HG02623 (cell line): ENCODE measurements around the gene PLCB4.

ENCODE experiments used
- ATAC-seq: cut with Tn5 transposase; IDR thresholded peaks from one replicate; pipeline ENCODE4 v1.9.1; 2021; ENCODE audit warnings: moderate library complexity; ENCODE audit not compliant: unreplicated experiment

Gene PLCB4

DNA sequence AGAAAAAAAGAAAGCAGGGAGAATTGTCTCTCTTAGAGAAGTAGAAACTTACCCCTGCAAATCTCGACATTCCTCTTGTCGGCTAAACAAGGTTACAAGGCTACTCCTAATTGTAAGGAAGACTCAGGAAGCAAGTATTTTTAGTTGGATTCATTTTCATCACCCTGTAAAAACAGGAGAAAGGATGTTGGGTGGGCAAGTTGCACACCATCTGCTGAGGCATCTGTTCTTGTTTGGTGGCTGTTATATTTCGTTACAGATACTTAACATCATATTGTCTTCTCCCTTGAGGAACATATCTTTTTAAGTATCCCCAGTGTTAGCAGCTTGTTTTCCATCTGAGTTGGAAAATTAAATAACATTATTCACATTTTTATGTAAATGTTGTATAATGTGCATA, 187.5 kb downstream of the PLCB4 start:
- ATAC-seq: no peak

DNA sequence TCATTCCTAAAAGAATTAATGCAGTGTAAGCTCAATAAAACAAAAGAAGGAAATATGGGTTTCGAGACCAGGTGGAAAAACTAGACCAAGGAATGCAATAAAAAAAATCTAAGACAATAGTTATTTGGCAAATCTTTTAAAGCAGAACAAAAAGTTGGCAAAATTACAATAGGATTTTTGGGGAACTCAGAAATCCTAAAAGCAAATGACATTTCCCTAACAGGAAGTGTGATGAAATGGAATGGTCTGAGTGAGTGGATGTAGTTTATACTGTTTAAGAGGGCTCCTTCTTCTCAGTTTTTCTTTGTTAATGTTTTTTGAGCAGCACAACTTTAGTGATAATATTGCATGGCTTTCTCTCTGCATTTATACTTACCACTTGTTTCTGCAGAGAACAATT, 190.0 kb downstream of the PLCB4 start:
- no peak for ATAC-seq

DNA sequence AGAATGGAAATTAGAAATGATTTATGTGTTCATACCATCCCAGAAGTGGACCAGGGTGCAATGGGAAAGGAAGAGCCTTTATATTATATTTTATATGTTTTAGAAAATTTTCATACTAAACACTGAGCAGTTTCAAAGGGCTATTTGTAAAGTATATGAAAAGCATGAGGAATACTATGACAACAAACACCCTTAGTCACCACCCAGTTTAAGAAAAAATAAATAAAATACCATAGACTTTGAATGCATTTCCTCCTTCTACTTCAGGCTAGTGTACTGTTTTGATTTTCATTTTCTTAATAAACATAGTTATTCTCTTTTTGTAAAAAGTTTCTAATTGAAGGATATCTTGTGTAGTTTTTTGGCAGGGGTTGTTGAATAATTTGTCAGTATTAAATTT, 191.1 kb downstream of the PLCB4 start:
- no peak for ATAC-seq

DNA sequence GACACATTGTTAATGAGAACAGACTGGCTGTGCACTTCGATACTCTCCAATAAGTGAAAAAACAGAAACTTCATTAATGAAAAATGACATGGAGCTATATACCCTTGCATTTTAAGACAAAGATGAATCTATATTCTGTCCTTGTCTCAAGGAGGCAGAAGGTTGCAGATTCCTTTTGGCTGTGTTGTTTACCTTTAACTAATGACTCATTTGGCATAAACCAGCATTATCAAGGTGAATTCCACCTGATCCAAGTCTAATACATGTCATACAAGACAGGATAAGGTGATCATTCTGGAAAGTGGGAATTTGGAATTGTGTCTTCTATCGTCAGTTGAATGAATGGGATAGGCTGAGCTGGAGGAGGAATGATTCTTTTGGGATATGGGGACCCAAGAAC, 192.9 kb downstream of the PLCB4 start:
- no peak for ATAC-seq

DNA sequence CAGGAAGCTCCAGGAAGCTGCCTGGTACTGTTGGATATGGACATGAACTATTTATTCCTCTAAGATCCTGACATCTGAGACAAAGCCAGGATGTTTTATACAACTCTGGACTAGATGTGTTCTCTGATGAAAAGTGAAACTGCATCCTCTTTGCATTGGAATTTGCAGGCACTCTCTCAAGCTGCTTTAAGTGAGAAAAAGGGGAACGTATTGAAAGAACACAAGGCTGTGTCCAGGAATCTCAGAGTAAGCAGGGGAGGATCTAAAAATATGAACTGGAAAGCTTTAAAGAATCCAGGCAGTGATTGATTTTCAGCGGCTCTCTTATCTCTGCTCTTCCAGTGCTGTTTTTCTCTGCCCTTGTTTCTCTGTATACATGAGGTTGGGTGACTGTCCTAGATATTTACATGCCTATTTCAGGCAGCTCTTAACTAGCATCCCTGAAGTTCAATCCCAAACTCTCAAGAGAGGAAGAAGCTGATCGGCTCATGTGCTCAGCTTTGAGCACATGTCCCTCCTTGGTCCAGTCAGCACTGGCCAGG, 193.8 kb downstream of the PLCB4 start:
- no peak for ATAC-seq

DNA sequence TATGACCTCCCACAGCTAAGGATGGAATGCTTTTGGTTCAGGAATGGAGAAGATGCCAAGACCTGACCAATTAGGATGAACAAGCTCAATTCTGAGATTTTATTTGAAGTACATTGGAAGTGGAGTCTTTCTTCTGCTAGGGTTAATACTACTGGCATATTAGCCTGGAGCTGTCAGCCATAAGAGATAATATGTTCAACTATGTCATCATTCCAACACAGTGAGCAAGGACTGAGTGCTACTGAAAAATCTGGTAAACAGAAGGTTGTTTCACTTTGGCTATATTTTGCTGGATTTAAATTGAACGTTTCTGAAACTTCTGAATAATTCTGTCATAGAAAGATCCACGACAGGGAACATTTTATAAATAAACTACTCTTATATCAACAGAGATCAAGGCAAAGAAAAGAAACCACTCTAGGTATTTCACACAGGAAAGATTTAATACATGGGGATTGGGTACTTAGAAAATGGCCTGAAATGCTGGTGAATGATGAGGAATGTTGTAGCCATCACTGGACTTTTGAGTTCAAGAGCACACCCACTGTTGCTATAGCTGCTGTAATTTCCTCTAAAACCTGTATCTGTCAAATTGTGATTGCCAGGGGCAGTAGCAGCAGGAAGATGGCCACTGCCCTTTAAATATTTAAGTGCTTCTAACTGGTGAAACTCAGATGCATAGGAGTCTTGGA, 200.5 kb downstream of the PLCB4 start:
- ATAC-seq: no peak

DNA sequence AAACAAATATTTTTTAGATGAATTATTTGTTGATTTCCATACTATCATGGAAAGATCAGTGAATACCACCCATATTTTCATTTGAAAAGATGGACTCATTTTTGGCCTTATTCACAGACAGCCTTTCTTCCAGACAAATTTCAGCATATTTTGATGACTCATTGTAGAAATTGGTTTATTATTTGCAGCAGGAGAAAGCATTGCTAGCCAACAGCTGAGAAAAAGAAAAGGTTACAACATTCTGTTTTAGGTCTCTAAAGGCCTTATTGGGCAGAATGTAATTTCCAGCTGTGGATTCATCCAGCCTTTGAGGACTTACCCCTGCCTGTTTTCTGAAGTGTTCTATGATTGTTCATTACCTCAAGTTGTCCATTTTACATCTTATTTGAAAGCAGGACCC, 201.9 kb downstream of the PLCB4 start:
- ATAC-seq: no peak

DNA sequence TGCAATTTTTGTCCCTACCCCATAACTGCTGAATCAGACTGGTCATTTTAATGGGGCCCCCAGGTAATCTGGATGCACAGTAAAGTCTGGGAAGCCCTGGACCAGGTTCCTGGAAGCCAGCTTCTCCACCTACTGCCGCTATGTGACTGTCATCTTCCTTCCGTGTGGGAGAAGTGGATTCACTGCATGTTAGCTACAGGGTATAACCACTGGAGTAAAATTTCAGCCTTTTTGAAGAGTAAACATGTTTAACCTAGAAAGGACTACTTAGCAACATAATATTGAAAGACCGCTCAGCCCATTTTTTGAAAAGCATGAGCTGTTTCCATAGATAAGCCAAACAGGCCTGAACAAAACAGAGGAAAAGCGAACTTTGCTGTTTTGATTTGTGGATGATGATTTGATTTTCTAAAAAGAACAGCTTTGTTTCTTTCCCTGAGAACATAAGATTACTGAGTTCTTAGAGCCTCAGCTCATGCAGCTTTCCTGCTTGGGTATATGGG, 208.1 kb downstream of the PLCB4 start:
- no peak for ATAC-seq

DNA sequence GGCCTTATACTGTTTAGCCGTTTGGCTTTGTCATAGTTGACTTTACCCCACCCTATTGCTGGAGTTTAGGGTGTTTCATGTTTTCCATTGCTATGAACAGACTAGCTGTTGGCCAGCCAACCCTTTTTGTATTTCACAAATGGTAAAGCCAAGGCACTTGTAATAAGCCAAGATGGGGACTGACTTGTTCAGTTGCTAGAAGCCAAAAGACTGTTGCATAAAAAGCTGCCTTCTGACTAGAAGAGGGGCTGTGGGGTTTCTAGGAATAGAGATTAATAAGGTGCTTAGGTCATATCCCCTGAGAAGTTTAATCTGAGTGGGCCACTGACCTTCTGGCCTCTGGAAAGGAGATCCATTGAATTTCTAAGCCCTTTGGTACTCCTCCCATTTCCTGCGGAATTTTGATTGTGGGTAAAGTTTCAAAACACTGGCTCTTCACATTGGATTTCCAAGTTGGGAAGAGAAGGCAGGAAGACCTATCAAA, 211.1 kb downstream of the PLCB4 start:
- no peak for ATAC-seq

DNA sequence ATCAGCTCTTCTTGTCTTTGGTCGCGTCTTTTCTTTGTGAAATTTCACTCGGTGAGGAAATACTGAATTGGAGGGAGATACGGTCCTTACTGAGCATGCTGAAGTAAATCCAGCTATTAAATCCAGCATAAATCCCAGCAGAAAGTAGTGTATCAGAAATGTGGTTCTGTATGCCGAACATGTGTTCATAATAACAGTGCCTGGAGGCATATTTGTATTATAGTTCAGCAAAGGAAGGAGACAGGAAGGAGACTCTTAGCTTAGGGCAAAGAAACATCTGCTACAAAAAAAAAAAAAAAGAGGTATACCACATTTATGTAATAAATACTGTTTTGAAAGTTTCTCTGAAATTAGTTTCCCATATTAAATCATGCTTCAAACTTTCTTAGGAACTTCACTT, 211.8 kb downstream of the PLCB4 start:
- ATAC-seq: no peak

DNA sequence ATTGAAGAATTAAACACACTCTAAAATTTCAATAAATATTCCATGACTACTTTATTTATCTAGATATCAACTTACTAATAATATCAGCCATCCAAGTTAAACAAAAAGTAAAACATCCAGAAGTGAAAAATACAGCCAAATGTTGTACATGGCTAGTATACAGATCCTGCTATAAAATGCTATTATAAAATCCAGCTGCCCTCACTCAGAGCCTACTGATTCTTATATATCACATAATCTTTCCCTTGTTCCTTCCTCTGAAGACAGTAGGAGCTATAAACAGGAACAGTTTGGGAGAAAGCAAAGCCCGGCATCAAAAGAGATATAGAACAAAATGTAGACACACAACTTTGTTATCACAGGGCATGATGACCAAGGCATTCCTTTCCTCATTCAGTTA, 212.9 kb downstream of the PLCB4 start:
- ATAC-seq: no peak

DNA sequence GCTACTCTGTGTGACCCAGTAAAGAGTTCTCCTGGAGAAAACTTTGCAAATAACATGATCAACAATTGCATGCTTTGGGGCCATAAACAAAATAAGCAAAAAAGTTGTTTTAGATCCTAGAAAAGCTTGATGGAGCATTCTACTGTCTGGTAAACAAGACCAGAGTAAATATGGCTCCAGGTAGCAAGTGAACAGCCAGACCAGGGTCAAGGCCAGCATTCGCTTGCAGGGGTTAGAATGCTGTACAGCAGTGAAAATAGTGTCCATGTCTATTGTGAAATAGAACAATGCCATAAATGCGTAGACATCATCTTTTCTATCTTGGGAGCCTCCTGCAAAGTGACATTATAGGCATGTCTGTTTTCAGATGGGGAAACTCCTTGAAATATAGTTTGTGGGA, 216.7 kb downstream of the PLCB4 start:
- no peak for ATAC-seq

DNA sequence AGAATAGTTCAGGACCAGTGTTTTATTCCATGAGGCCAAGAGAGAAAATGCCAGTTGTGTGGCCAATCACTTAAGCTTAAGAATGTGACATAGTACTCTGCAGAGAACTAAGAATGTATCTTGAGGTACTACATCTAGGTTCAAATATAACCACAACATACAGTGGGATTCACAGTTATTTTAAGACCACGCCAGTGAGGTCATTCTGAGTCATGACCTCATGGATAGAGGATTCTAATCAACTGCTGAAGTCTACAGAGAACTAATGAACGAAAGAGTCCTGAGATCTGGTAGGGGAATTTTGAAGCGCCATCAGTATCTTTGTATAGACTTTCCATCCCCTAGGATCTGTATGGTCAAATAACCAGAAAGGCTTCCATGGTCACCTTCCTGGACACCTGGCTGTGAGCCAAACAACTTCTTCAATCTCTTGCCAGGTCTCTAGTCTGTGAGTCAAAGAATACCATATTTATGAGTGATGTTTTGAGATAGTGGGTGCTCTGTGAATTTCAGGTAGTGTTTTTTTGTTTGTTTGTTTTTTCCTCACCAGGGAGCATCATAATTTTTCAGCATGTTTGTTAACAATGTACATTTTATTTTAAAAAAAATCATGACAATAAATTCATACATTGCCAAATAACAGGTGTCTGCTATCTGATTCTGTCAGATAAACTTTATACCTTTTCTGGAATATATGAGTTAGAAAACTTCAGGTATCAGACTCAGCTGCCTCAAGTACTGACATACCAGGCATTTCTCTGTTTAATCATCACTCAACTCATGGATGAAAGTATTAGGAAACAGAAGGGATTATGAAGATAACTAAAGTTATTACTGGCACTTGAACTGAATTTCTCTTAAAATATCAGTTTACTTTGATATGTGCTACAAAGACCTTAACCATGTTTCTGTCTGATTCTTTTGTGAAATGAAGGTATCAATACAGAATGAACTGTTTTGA, 217.9 kb downstream of the PLCB4 start:
- no peak for ATAC-seq

DNA sequence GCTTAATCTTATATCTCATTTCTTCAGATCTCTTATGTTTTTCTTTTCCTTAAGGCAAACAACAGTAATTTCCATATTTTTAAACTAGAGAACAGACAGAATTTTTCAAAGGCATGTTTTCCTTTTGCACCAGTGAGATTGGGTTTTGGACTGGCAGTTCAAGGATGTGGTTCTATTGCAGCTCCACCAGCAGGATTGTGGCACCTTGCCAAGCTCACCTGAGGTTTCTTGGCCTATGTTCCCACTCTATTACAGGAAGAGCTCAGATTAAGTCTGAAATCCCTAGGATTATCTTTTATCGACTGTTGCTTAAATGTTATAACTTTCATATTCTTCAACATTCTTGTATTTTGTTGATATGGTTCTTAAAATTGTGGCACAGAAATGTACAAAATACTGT, 218.9 kb downstream of the PLCB4 start:
- ATAC-seq: no peak

DNA sequence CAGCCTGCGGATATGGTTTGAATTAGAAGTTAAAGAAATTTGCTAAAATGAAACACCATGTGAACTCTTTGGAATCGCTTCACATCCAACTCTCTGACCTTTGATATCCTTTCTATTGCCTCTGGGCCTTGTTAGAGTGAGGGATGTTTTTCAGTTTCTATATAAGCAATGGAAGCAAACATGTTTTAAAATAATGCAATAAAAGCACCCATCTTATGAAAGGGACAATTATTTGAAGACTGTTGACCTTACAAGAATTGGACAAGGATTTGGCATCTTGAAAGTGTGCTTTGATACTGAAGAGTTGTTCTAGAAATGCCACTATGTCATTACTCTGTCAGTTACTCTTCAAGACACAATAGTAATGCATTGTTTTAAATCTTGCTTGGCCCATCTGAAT, 221.4 kb downstream of the PLCB4 start:
- ATAC-seq: no peak

DNA sequence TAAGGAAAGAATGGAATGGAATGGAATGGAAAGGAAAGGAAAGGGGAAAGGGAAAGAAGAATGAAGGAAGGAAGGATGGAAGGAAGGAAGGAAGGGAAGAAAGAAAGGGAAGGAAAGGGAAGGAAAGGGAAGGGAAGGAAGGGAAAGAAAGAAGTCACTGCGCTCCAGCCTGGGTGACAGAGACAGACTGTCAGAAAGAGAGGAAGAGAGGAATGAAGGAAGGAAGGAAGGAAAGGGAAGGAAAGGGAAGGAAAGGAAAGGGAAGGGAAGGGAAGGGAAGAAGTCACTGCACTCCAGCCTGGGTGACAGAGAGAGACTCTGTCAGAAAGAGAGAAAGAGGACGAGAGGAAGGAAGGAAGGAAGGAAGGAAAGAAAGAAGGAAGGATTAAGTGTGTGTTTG, 224.3 kb downstream of the PLCB4 start:
- no peak for ATAC-seq

DNA sequence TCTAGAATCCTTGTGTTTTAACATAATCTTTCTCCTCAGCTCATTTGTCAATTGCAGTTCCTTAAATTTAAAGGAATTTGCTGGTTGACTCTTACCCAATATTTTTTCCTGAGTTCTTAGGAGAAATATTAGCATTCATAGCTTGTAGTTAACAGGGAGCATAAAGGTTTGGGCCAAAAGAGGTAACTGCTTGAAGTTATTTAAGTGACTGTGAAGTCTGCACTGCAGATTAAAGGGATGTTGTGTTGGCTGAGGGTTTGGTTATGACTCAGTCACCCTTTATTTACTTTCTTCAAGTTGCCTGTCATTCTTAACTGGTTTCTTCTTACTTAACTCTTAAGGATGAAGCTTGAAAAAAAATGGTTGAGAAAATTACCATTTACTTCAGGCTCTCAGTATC, 225.2 kb downstream of the PLCB4 start:
- no peak for ATAC-seq

DNA sequence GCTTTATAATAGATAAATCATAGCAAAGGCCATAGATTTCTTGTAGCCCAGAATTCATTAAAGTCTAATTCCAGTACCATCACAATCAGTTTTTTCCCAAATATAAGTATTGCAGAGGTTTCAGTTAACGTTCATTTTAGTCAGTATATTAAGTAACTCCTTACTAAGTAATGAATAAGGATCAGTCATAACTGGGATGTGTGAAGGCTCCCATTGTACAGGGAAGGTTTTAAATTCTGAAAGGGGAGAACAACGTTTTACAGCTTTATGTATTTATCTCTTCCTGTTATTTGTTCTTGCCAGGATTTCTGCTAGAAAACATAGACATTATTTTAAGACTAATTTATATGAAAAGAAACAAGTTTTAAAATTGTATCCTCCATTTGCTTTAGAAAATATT, 230.0 kb downstream of the PLCB4 start:
- no peak for ATAC-seq

DNA sequence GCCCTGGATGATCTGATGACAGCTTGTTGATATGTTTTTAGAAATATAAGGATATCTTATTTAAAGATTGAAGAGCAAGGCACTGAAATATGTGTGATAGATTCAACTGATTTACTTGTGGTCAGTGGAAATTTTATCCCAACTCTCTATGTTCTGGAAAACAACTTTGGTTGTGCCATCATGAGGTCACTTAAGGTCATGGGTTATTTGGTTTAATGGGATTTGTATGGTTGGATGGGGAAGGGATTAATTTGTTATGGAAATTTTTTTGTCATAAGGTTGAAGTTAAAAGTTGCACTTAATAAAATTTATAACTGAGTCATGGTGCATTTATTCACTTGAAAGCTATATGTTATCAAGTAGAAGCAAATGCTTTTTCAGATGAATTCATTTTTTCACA, 231.2 kb downstream of the PLCB4 start:
- no peak for ATAC-seq

DNA sequence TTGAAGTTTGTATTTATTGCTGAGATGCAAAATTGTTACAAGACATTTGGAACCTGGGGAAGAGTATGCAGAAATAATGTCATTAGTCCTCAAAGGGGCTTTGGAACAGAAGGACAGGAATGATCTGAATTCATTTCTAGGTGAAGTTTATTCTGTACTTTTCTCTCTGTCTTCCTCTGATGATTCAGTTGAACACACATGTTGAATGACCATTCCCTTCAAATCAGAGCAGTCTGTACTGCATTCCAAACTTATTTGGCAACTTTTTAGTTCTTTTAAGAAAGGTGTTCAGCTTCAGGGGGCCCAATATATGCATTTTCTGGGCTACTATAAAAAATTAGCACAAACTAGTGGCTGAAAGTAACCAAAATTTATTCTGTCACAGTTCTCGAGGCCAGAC, 231.6 kb downstream of the PLCB4 start:
- no peak for ATAC-seq

DNA sequence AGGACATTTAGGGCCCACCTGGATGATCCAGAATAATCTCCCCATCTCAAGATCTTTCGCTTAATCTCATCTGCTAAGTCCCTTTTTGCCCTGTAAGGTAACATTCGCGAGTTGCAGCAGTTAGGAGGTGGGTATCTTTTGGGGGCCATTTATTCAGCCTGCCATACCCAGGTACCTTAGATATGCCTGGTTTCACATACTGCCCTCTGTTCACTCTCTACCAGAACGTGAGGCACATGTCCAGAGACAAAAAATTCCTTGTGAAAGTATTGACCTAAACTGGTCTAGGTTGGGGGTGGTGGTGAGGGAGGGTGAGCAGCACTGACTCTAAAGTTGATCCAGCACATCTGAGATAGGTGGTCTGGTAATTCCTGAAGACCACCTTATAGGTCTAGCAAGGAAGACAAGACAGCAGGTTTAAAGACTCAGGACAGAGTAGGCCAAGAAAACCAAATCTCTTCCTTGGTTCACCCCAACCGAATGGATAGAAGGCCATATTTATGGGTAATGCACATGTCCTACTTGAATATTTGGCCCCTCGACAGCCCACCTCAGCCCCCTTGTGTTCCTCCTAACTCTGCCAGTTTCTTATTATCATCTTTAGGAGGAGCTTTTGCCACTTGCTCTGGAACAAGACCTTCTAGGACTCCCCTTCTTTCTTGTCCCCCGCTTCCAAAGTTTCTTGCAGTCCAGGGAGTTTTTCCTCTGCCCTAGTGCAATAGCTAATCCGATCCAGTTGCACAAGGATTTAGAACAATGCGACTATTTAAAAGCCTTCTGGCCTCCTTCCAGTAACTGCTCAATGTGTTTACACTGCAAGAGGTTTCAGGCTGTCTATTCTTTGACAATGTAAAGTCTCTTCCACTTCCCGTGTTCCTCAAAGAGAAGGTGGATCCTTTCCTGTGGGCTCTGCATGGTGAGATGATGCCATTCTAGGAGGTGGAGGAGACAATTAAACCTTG, 232.5 kb downstream of the PLCB4 start:
- ATAC-seq: no peak
